Transverse colon (tissue), 4 donors: ENCODE data around the gene POMGNT2. TPM values are rescaled to one million over a fixed set of nuclear protein-coding genes. Genes with fewer than 3 reads are reported as not detected.

Experiments
- DNase-seq: peaks from one replicate; pipeline ENCODE4 v3.0.0-alpha.2; 2019
- H3K27ac ChIP-seq, 4 donors: fragments of 200-600 bp; sonication (generic); 2 replicates each; pipeline ENCODE4 v1.5.1; 2016 to 2018; ENCODE audit warnings: inconsistent platforms in 4 of 4
- H3K27me3 ChIP-seq: fragments of 200-600 bp; sonication (generic); 2 replicates; pipeline ENCODE4 v1.5.1; 2017; ENCODE audit warnings: inconsistent platforms
- H3K36me3 ChIP-seq, 4 donors: fragments of 200-600 bp; sonication (generic); 2 replicates each; pipeline ENCODE4 v1.5.1; 2017 to 2019; ENCODE audit warnings: inconsistent platforms in 4 of 4
- H3K4me1 ChIP-seq, 4 donors: fragments of 200-600 bp; sonication (generic); 2 replicates each; pipeline ENCODE4 v1.5.1; 2017 to 2020; ENCODE audit warnings: inconsistent platforms in 4 of 4
- H3K4me3 ChIP-seq, 4 donors: fragments of 200-600 bp; sonication (generic); 1 replicate in 1 of 4; 2 replicates in 3 of 4; pipeline versions ENCODE4 v1.5.1 to v1.6.1; 2017 to 2019; ENCODE audit warnings: inconsistent platforms in 4 of 4
- H3K9me3 ChIP-seq, 2 donors: fragments of 200-600 bp; sonication (generic); 2 replicates each; pipeline ENCODE4 v1.5.1; 2017 to 2019; ENCODE audit warnings: inconsistent platforms in 2 of 2
- EP300 ChIP-seq: sonication (generic); formaldehyde crosslinking; IDR thresholded peaks from one replicate; pipeline ENCODE4 v1.6.1; 2017; ENCODE audit warnings: antibody characterized with exemption, low read depth
- POLR2A ChIP-seq: fragments of 450-650 bp; IDR thresholded peaks from one replicate; pipeline ENCODE4 v1.6.1; 2016; ENCODE audit warnings: antibody characterized with exemption, mild to moderate bottlenecking, moderate library complexity
- POLR2AphosphoS5 ChIP-seq, 3 donors: sonication (generic); formaldehyde crosslinking; IDR thresholded peaks; one replicate each; pipeline ENCODE4 v1.6.1; 2016; ENCODE audit warnings: antibody characterized with exemption in 3 of 3
- WGBS, 2 donors: methylation state at CpG; one replicate each; pipeline ENCODE4 v1.1.5; 2018; ENCODE audit warnings: low coverage in 1 of 2; 5-methylcytosine and 5-hydroxymethylcytosine counted together
- in situ Hi-C, 4 donors: fragments of 200-750 bp; cut with MboI; loops; one replicate each; pipeline versions ENCODE4 v1.15.0 to v1.15.1; 2017; ENCODE audit warnings: low sequenced_read_pairs in 3 of 4, low pct_ligation_motif_present in 1 of 4, low pct_unique_long_range_greater_than_20kb in 1 of 4
- intact Hi-C: fragments of 100-400 bp; cut with DNase I; formaldehyde crosslinking; loops from one replicate; pipeline ENCODE4 v1.15.1; 2023; ENCODE audit warnings: low total_unique reads
- total RNA-seq, 4 donors: library from RNA; depleted of rRNA; stranded (reverse); fragments of >200 nt; gene quantifications; one replicate each; pipeline ENCODE4 v1.1.0, GENCODE V29; 2016
- TF ChIP-seq, protein P1 (sequence below), 5 experiments: fragments of 200-600 bp in 3 of 5; fragments of 450-650 bp in 2 of 5; sonication (generic) in 3 of 5; IDR thresholded peaks; 1 replicate in 2 of 5; 2 replicates in 3 of 5; pipeline ENCODE4 v1.5.1; 2016 to 2017; ENCODE audit warnings: antibody characterized with exemption in 5 of 5, inconsistent platforms in 3 of 5, mild to moderate bottlenecking in 2 of 5, moderate library complexity in 1 of 5

Gene POMGNT2
- total RNA-seq, 4 donors from 2014 or later = 3.2 to 7.8 (median 5.9) TPM

DNA sequence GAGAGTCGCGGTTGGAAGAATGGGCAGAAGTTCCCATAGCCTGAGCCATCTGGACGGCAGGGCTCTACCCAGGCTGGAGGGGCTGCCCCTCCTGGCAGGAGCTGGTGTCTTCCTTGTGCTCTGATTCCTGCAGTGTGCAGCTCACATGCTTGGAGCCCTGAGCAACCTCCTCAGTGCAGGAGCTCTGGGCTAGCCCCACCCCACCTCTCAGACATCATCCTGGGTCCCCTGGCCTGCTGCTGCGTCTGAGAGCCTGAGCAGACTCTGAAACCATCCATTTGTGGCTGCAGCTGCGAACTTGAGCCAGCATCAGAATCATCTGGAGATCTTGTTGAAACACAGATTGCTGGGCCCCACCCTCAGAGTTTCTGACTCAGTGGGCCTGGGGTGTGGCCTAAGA, 42.8 kb downstream of the POMGNT2 start:
- no peak overlapping the region for H3K4me3 ChIP-seq
- DNase-seq = no peak
- TF ChIP-seq POLR2A = no peak
- H3K27ac ChIP-seq = no peak overlapping the region
- 84% methylated on average over 4 of the region's 5 CpGs; no CpG with 5 or more reads in 1 of the 2 donors for WGBS, 2 donors
- no peaks in the 10 kb centered on the region for H3K4me1 ChIP-seq
- in situ Hi-C loops (no loop called here), intact Hi-C loops (no loop called here)
- H3K36me3 ChIP-seq = no peaks in the 10 kb centered on the region
- H3K27me3 ChIP-seq = no peaks in the 10 kb centered on the region
- H3K9me3 ChIP-seq = no peaks in the 10 kb centered on the region

DNA sequence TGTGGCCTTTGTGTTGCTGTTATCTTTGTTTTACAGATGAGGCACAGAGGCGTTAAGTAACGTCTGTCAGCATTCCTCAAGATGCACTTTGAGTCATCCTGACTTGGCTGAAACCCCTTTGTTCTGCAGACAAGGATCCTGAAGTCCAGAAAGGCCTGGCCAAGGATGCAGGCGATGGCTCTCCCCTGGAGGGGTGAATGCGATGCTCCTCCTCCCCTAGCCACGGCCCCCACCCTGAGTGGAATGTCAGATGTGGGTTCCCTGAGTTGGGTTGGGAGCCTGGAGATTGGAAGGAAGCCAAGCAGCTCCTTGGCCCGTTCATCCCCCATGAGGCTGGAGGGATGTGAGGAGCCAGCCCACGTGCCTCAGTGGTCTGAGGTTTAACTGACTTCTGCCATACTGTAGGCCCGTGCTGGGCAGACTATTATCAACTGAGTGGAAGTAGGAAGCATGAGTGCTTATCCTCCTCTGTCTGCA, 43.3 kb downstream of the POMGNT2 start:
- Histone ChIP-seq H3K27ac (no peak overlapping the region), H3K4me1 (no peaks in the 10 kb centered on the region), H3K9me3 (no peaks in the 10 kb centered on the region), H3K36me3 (no peaks in the 10 kb centered on the region), H3K4me3 (no peak overlapping the region), H3K27me3 (no peaks in the 10 kb centered on the region)
- intact Hi-C loops = no loop called here
- no peak for DNase-seq
- in situ Hi-C loops = no loop called here
- TF ChIP-seq, protein P1, sequence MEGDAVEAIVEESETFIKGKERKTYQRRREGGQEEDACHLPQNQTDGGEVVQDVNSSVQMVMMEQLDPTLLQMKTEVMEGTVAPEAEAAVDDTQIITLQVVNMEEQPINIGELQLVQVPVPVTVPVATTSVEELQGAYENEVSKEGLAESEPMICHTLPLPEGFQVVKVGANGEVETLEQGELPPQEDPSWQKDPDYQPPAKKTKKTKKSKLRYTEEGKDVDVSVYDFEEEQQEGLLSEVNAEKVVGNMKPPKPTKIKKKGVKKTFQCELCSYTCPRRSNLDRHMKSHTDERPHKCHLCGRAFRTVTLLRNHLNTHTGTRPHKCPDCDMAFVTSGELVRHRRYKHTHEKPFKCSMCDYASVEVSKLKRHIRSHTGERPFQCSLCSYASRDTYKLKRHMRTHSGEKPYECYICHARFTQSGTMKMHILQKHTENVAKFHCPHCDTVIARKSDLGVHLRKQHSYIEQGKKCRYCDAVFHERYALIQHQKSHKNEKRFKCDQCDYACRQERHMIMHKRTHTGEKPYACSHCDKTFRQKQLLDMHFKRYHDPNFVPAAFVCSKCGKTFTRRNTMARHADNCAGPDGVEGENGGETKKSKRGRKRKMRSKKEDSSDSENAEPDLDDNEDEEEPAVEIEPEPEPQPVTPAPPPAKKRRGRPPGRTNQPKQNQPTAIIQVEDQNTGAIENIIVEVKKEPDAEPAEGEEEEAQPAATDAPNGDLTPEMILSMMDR (IDR thresholded peaks at IDR 0.05) = no peak
- TF ChIP-seq POLR2AphosphoS5 (IDR thresholded peaks at IDR 0.05) (no peak), POLR2A (no peak), EP300 (no peak)
- WGBS, 2 donors = 75% methylated on average over 8 of the region's 8 CpGs; no CpG with 5 or more reads in 1 of the 2 donors

DNA sequence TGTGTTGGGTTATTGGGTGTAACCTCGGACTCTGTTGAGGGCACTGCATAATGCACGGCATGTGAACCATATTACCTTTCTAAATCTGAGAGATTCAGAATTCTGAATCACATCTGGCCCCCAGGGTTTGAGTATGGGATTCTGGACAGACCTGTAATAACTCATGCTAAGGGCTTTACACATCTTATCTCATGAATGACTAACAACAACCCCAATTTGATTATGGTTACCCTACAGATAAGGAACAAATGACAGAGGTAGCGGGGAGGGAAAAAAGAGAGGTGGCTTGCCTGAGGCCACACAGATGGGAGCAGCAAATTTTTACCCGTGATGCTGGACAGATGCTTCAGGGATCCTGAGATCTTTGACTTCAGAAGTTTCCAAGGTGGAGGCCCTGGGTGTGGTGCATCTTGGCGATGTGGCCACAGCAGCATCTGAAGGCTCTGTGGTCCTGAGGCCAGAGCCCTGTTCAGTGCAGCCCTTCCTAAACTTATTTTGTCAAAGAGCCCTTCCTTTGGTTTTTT, 43.8 kb downstream of the POMGNT2 start:
- 82 to 83% methylated on average over 4 to 5 of the region's 5 CpGs for WGBS, 2 donors
- no peak overlapping the region for H3K27ac ChIP-seq
- H3K9me3 ChIP-seq = no peaks in the 10 kb centered on the region
- no peaks in the 10 kb centered on the region for H3K36me3 ChIP-seq
- H3K27me3 ChIP-seq = no peaks in the 10 kb centered on the region
- intact Hi-C loops (no loop called here), in situ Hi-C loops (no loop called here)
- H3K4me1 ChIP-seq = no peaks in the 10 kb centered on the region
- TF ChIP-seq POLR2A = no peak
- no peak for TF ChIP-seq POLR2AphosphoS5 (IDR thresholded peaks at IDR 0.05)
- no peak for TF ChIP-seq EP300
- TF ChIP-seq, protein P1 (IDR thresholded peaks at IDR 0.05) = no peak
- no peak for DNase-seq
- H3K4me3 ChIP-seq = no peak overlapping the region

GRCh38 chr3:43061101-43061895, 44.6 kb downstream of the POMGNT2 start:
- H3K36me3 ChIP-seq = no peaks in the 10 kb centered on the region
- H3K4me3 ChIP-seq = no peak overlapping the region
- H3K27me3 ChIP-seq = no peaks in the 10 kb centered on the region
- WGBS, 2 donors = 60 to 80% methylated on average over 3 to 8 of the region's 8 CpGs
- H3K9me3 ChIP-seq = no peaks in the 10 kb centered on the region
- in situ Hi-C loops (no loop called here), intact Hi-C loops (no loop called here)
- TF ChIP-seq POLR2A (no peak), POLR2AphosphoS5 (IDR thresholded peaks at IDR 0.05) (no peak), EP300 (no peak)
- TF ChIP-seq, protein P1 (IDR thresholded peaks at IDR 0.05) = no peak
- DNase-seq = no peak
- no peak overlapping the region for H3K27ac ChIP-seq
- H3K4me1 ChIP-seq = no peaks in the 10 kb centered on the region
